Urothelium cell line (cell line): ENCODE measurements around the gene PPP1R10.

Experiments used
- DNase-seq: peaks from one replicate; pipeline ENCODE4 v3.0.0; 2011; ENCODE audit warnings: low spot score, mixed read lengths
- FAIRE-seq: peaks from 2 replicates; lab custom pipeline; 2011; peaks lifted over from hg19 to GRCh38; lab: Jason Lieb, UNC

PPP1R10 gene

DNA sequence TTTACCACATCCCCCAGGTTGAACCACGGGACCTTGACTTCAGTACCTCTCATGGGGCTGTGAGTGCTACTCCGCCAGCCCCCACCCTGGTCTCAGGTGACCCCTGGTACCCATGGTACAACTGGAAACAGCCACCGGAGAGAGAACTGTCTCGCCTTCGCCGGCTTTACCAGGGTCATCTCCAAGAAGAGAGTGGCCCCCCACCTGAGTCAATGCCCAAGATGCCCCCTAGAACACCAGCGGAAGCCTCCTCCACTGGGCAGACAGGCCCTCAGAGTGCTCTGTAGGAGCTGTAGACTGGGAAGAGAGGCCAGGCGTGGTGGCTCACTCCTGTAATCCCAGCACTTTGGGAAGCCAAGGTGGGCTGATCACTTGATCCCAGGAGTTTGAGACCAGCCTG is 8.5 kb upstream of the PPP1R10 start:
- no peak for DNase-seq
- FAIRE-seq, result no peak

- no peak for DNase-seq
- FAIRE-seq, result no peak
Measured at GRCh38 chr6:30619561-30619960, 2.5 kb upstream of the PPP1R10 start.

GRCh38 chr6:30618270-30618797 is 1.3 kb upstream of the PPP1R10 start:
- DNase-seq (no peak), FAIRE-seq (no peak)

DNA sequence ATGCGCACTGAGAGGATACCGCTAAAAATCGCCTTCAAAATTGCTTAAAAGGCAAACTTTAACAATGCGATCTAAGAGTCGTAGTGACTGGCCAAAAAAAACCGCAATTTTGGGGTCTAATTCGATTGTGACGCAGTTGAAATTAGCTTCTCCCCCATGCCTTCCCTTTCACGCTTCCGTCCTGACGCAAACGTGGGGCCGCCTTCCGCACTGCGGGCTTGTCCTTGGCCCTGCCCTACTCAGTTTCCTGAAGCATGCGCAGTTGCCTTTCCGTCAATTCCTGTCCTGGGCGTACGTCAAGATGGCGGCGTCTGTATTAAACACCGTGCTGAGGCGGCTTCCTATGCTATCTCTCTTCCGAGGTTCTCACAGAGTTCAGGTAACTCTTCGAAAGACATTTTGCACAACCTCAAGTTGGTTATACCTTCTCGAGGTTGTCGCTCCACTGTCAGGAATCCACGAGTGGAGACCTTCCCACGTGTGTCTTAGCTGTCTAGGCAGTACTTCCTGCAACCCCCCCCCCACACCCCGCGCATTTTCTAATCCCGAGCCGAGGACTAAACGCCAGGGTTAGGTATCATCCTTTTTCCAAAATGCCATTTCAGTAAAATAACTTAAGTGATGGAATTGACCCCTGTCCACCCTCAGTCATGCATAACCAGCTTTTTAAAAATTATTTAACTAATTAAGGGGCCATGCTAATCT is 674 bp upstream of the PPP1R10 start, which contains the start of gene MRPS18B:
MRPS18B (plus strand) TSS at position 276 of the 705 bp plus-strand sequence; CDS start at position 302, 26 bp downstream.
- FAIRE-seq, result peak; percentile 50
- peak; percentile 93 for DNase-seq

GRCh38 chr6:30615958-30616810 is 859 bp downstream of the PPP1R10 start:
- FAIRE-seq, result no peak
- no peak for DNase-seq

GRCh38 chr6:30615219-30615957 is 1.7 kb downstream of the PPP1R10 start:
- no peak for FAIRE-seq
- DNase-seq, result peak; percentile 33

- no peak for FAIRE-seq
Measured at GRCh38 chr6:30614843-30615218, 2.2 kb downstream of the PPP1R10 start.

DNA sequence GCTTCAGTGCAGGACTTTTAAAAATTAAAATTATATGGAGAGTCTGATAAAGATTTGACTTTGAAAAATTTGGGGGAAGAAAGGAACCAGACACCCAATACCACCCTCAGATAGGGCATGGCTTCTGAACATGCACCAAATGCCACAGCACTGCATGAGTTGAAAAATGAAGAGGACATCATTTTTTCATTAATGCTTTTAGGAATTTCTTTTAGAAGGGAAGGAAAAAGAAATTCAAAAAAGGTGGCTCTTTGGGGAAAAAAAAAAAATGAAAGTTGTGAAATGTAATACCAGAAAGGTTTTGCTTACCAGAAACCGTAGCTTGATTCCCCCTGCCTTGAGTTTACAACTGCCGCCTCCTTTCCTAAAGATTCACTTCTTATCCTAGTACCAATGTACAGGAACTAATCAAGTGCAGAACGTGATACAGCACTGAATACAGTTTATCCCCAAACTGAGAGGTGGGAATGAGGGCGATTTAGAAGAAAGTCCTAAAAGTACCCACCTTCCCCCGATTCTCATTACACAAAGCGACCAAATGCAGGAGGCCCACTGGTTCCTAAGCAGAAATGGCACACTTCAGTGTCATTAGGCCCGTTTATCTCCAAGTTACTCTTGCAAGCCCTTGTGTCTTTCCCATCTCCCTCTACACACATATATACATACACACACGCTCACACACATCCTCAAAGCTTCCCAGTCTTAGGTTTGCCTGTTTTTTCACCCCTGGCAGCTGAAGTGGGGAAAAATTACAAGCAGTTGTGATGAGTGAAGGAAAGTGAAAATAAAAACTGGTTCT is 2.8 kb downstream of the PPP1R10 start:
- no peak for DNase-seq
- no peak for FAIRE-seq

More at GRCh38 chr6:30614843-30615218, 2.2 kb downstream of the PPP1R10 start:
- DNase-seq, result peak; percentile 87

GRCh38 chr6:30613251-30614043 is 3.6 kb downstream of the PPP1R10 start:
- DNase-seq (no peak), FAIRE-seq (no peak)

DNA sequence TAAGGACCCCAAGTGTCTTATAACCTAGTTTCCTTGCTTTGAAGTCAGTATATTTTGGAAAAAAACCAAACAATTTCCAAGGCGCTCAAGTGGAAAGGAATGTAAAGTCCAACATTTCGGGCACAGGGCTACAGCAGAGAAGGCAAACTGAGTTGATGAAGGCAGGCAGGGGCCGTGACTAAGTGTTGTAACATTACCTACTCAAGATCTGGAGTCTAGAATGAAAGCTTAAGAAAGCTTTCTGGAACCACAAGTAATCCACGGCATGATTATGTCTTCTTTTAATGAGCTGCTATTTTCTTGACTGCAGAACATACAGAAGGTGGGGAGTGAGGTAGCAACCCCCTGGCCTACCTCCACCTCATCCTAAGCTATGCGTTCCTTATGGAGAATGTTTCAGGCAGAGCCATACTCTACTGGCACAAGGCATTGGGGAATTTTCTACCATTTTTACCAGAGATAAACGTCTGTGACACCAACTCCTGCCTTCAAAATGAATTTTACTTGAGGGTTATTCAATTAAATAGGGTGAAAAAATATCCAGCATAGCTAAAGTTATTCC is 4.3 kb downstream of the PPP1R10 start:
- DNase-seq, result no peak

DNA sequence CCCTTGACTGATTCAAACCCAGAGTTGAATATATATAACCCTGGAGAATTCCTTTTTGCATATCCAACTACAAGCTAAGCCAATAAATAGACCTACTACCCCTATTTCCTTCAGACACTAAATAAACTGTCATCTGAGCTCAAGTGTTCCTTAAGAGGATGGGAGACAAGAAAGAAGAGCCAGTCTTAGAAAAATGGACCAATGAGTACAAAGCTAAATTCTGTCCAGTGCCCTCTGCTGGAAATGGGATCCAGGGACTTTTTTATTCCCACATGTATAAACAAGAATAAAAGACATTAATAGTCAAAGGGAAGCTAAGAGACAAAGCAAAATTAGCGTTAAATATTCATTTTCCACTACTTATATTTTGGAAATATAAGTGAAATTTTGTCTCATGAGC is 4.8 kb downstream of the PPP1R10 start:
- FAIRE-seq, result no peak

More for the DNA sequence above, 4.3 kb downstream of the PPP1R10 start:
- no peak for FAIRE-seq

GRCh38 chr6:30611856-30612194 is 5.2 kb downstream of the PPP1R10 start:
- FAIRE-seq (no peak), DNase-seq (no peak)

More for the DNA sequence above, 4.8 kb downstream of the PPP1R10 start:
- DNase-seq, result no peak

DNA sequence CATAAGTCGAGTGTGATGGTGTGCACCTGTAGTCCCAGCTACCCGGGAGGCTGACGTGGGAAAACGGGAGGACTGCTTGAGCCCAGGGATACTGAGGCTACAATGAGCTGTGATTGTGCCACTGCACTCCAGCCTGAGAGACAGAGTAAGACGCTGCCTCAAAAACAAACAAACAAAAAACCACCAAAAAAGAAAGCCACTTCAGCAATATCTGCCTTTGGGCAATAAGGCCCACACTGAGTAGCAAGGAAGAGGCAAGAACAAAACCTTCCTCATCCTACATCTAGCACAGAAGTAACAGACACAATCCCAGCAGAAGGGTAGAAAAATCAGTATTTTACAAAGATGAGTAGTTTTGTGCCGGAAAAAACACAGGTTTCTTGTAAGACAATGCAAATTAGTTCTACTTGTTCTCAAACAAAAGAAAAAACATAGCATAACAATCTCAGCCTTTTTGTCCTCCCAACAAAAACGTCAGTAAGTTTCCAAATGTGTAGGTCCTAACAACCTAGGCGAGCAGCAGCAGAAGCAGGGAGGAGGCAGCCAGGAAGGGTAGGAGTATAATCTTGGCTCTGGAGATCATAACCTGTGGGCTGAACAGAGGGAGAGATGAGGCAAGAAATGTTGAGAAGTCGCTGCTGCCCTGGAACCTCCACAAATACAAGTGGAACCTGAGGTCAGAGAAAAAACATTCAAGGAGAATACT is 5.7 kb downstream of the PPP1R10 start:
- FAIRE-seq (no peak), DNase-seq (no peak)

- FAIRE-seq, result no peak
- DNase-seq, result no peak
Measured at GRCh38 chr6:30610065-30610464, 7.0 kb downstream of the PPP1R10 start.

DNA sequence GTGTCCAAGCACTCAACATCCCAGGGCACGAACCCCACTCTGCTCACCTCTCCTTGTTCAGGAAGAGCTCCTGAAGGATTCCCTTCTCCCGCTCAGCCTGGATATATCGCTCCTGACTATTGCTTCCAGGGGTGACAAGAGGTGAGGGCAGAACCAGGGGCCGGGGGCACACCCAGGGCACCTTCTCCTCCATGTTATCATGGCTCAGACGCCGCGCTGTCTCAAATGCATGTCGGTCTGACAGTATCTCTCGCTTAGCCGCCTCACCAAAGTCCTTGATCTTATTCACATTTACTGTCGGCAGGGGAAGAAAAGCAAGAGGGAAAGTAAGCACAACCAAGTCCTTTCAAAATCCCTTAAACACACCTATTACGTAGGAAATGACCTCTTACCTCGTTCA is 13.1 kb downstream of the PPP1R10 start:
- DNase-seq (no peak), FAIRE-seq (no peak)

GRCh38 chr6:30601815-30602641 is 15.0 kb downstream of the PPP1R10 start:
- FAIRE-seq (no peak), DNase-seq (no peak)

GRCh38 chr6:30601436-30601814 is 15.6 kb downstream of the PPP1R10 start:
- FAIRE-seq (no peak), DNase-seq (no peak)

DNA sequence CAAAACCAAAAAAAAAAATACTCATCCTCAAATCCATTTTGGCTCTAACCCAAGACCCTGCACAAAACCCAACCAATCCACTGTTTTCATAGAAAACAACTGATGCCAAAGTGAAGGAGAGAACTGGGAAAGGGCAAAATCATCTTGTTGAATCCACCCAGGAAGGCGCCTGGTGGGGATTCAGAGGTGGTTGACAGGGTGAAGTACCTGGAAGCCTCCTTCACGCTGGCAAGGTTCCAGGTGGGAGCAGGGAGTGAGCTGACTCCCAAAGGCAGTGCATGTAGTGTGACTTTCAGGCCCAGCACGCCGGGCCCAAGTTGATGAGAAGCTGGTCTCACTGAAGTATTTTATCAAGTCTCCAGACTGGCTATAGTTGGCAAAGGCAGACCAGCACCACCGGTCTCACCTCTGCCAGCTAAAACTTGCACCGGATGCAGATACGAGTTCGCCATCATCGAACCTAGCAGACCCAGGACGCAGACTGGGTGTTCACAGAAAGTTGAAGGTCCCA is 16.5 kb downstream of the PPP1R10 start:
- no peak for FAIRE-seq
- no peak for DNase-seq
